ENCODE data around the gene CUL3. TPM values are rescaled to one million over a fixed set of nuclear protein-coding genes. Genes with fewer than 3 reads are reported as not detected.

CUL3 gene
- total and polyA plus RNA-seq, 10 of the 15 experiments (the other 5 are each of a cell fraction or from before 2014, with no cell fraction given): 22.0 to 95.4 (median 53.4) TPM

DNA sequence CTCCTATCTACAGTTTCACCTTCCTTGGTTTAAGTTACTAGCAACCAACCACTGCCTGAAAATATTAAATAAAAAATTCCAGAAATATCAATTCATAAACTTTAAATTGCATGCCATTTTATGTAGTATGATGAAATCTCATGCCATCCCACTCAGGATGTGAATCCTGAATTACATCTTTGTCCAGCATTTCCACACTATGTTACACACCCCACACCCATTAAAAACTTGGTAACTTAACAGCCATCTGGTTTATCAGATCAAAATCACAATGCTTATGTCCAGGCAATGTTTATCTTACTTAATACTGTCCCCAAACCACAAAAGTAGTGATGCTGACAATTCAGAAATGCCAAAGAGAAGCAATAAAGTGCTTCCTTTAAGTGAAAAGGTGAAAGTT lies 21.6 kb downstream of the CUL3 start (continued):
- TF ChIP-seq NRF1 (conservative IDR thresholded peaks at IDR 0.05; ENCODE audit: low read depth, low read length) (no peak), RCOR1 (conservative IDR thresholded peaks at IDR 0.05; ENCODE audit: low read depth, low read length) (no peak)
- TF ChIP-seq, protein P1, sequence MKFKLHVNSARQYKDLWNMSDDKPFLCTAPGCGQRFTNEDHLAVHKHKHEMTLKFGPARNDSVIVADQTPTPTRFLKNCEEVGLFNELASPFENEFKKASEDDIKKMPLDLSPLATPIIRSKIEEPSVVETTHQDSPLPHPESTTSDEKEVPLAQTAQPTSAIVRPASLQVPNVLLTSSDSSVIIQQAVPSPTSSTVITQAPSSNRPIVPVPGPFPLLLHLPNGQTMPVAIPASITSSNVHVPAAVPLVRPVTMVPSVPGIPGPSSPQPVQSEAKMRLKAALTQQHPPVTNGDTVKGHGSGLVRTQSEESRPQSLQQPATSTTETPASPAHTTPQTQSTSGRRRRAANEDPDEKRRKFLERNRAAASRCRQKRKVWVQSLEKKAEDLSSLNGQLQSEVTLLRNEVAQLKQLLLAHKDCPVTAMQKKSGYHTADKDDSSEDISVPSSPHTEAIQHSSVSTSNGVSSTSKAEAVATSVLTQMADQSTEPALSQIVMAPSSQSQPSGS (IDR thresholded peaks at IDR 0.05; ENCODE audit: low read length): no peak

DNA sequence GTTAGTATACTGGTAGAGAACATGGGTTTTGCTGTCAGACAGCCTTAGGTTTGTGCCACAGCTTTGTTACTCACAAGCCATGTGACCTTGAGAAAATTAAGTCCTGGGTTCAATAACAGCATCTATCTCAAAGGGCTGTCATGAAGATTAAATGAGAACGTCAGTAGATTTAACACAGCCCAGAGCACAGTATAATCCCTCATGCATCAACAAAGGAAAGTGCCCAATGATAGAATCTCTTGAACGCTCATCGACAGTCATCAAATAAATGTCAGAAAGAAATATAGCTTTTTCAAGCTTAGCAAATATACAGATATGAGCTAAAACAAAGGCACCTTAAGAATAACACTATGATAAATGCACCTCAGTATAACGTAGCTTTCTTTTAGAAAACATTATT lies 22.3 kb downstream of the CUL3 start:
- Histone ChIP-seq H3K9ac (ENCODE audit: control insufficient read depth, insufficient read depth, low read length) (no peak overlapping the region), H3K9me3 (replicated peaks; ENCODE audit: control insufficient read depth, insufficient read depth, low read length) (peaks cover 24% of the 10 kb centered on the region), H3K4me2 (ENCODE audit: control insufficient read depth, insufficient read depth) (peak overlapping the region; percentile 22; the same call in 1 of the 2 replicates), H2AFZ (ENCODE audit: control insufficient read depth, low read depth, low read length) (no peak overlapping the region), H4K20me1 (ENCODE audit: control insufficient read depth, insufficient read depth) (peaks cover 8% of the 10 kb centered on the region), H3K79me2 (ENCODE audit: control insufficient read depth, insufficient read depth, low read length) (peaks cover 95% of the 10 kb centered on the region), H3K27ac (ENCODE audit: control insufficient read depth, insufficient read depth) (no peak overlapping the region), H3K4me3 (no peak overlapping the region), H3K4me1 (ENCODE audit: control insufficient read depth, insufficient read depth, low read length) (peaks cover 12% of the 10 kb centered on the region), H3K27me3 (replicated peaks in 1 of 2; ENCODE audit: control insufficient read depth in 2 of 2, insufficient read depth in 2 of 2, low read length in 1 of 2) (no peaks in the 10 kb centered on the region), H3K36me3 (ENCODE audit: control insufficient read depth in 2 of 2, insufficient read depth in 2 of 2, low read length in 1 of 2) (peaks cover 5 to 8% of the 10 kb centered on the region in 2 experiments; a peak in 3 of 4 replicates)
- RAD21 ChIA-PET (ENCODE audit: unreplicated experiment): interaction anchor here (1.4 to 2.8 kb wide), 4 partner anchors 8 to 22 kb away, joined by 3 to 14 read pairs (median 12); partner anchors contain the start of gene CUL3
- CTCF ChIA-PET: interaction anchor here (1.0 to 1.2 kb wide), 2 partner anchors 21 to 194 kb away, joined by 3 to 5 read pairs; no protein-coding TSS in a partner anchor
- FAIRE-seq (no peak), ATAC-seq (no peak), DNase-seq (ENCODE audit: low read depth, low spot score) (no peak)
- in situ Hi-C loops (cut with MboI): no loop called here
- 63% methylated on average over 4 of the region's 4 CpGs for WGBS (ENCODE audit: insufficient coverage, insufficient replicate concordance, low lambda C conversion rate, missing lambda C conversion rate)
- SMC1A ChIA-PET (ENCODE audit: uncharacterized antibody, unreplicated experiment): interaction anchor here (0.7 to 4.9 kb wide), 10 partner anchors 8 to 218 kb away, joined by 3 to 47 read pairs (median 4); partner anchors contain the start of gene CUL3
- intact Hi-C loops (cut with micrococcal nuclease; ENCODE audit: unreplicated experiment): no loop called here
- POLR2A ChIA-PET: interaction anchor here (0.6 to 1.2 kb wide), 4 partner anchors 9 to 23 kb away, joined by 3 to 6 read pairs (median 4); no protein-coding TSS in a partner anchor
- no TSS peak for BruUV-seq (replicated peaks)
- TF ChIP-seq MEF2B (IDR thresholded peaks at IDR 0.05; ENCODE audit: partially characterized antibody, poor library complexity, severe bottlenecking) (no peak), HCFC1 (IDR thresholded peaks at IDR 0.05; ENCODE audit: low read length) (no peak), GATAD2B (conservative IDR thresholded peaks at IDR 0.05; ENCODE audit: low read depth) (no peak), RAD21 (IDR thresholded peaks at IDR 0.05; ENCODE audit: insufficient read depth, low read depth, low read length) (no peak), ZNF24 (IDR thresholded peaks at IDR 0.05) (no peak), TCF7 (IDR thresholded peaks at IDR 0.05; ENCODE audit: borderline replicate concordance) (no peak), CHD4 (IDR thresholded peaks at IDR 0.05) (no peak), BACH1 (IDR thresholded peaks at IDR 0.05; ENCODE audit: borderline replicate concordance) (no peak), SPI1 (IDR thresholded peaks at IDR 0.05; ENCODE audit: borderline replicate concordance, insufficient read depth, low read depth, low read length) (no peak), FOXM1 (IDR thresholded peaks at IDR 0.05; ENCODE audit: low read depth, low read length) (no peak), POLR2AphosphoS2 (IDR thresholded peaks at IDR 0.05; ENCODE audit: low read depth, low read length) (no peak), ESRRA (IDR thresholded peaks at IDR 0.05; ENCODE audit: low read length) (no peak)

Measured in GM12878 (cell line).